Amygdala (tissue), 56 donors: Measurements from ENCODE around the gene RNF138.
"Not testable (repeated sequence)": the region's sequence is repeated elsewhere in the genome, so short reads cannot be mapped to it uniquely, and the experiment has no call there.

Experiments
- DNase-seq, 56 donors: peaks; one replicate each; lab custom pipeline; 2025; lab: John Stamatoyannopoulos, UW

RNF138 gene

GRCh38 chr18:32091724-32092421 is at the start of gene RNF138:
Gene RNF138 (plus strand): TSS chr18:32091874. CDS start chr18:32092777, 903 bp downstream.
- peak; percentile 23 to 98 (median 76) for DNase-seq

DNA sequence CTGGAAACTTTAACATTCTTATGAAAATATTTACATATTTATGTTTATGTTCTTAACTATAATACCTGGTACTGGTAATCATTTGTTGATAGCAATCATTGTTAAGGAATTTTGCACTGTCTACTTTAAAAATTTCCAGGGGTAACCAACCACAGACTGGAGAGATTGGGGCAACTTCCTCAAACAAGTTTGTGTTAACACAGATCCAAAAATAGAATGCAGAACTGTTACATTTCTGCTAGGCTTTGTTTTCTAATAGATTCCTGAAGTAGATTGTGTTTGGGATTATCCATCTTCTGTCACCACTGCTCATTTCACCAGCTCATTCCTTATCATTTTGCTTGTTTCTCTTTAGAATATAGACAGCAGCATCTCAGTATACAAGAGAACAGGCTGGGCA is 49.3 kb upstream of the RNF138 start:
- no peak for DNase-seq

DNA sequence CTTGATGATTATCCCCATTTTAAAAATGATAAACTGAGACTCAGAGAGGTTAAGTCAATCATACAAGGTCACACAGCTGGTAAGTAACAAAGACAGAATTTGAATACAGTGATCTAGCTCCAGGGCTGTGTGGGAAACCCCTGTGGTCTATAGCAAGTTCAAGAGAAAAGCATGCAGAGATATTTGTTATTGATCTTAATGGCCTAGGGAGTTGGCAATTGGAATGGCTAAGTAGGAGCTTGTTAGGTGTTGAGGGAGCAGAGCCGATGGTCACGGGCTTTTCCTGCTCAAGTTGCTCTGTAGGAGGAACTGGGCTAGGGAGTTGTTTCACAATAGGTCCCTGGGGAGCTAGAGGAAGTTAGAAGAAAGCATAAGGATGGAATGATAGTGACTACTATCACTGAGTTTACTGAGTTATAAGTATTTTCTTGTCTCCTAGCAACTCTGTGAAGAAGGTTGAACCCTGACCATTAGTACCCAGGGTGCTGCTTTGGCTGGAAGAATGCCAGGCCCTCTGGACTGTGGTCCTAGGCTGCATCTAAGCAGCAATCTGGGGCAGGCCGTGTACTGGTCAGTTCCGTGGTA is 43.1 kb upstream of the RNF138 start:
- peak in 6 of 56 donors; percentile 1 to 27 (median 2) for DNase-seq

GRCh38 chr18:32049393-32050171 is 42.1 kb upstream of the RNF138 start:
- DNase-seq: peak in 10 of 56 donors; percentile 1 to 39 (median 3)

GRCh38 chr18:32056613-32057358 is 34.9 kb upstream of the RNF138 start:
- no peak for DNase-seq

DNA sequence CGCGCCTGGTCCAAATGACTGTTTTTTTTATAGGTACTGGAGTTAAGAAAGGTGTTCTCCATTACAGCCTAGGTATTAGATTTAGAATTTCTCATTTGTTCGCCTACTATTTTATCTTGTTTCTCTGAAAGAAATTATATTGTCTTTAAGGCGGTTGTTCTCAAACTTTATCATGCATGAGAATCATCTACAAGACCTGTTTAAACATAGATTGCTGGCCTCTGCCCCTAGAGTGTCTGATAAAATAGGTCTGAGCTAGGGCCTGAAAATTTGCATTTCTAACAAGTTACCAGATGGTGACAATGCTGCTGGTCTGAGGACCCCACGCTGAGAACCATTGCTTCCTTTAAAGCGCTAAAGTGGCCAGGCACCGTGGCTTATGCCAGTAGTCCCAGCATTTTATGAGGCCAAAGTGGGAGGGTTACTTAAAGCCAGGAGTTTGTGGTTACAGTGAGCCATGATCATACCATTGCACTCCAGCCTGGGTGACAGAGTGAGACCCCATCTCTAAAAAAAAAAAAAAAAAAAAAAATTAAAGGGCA is 34.0 kb upstream of the RNF138 start:
- no peak for DNase-seq

DNA sequence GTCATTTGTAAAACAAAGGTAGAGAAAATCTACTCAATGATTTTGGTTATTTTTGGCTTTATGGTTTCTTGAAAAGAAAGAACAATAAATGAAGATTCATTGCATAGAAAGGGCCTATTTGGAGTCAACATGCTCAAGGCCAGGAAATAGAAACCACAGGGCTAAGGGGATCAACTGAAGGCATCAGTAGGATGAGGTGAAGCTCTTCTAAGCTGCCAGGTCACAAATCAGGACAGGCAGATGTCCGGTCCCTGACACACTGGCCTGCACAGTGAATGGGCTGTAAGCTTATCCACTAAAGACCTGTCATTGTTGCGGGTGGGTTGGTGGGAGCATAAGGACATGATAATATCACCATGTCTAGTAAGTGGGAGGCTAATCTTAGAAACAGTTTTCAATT is 31.6 kb upstream of the RNF138 start:
- DNase-seq: no peak

DNA sequence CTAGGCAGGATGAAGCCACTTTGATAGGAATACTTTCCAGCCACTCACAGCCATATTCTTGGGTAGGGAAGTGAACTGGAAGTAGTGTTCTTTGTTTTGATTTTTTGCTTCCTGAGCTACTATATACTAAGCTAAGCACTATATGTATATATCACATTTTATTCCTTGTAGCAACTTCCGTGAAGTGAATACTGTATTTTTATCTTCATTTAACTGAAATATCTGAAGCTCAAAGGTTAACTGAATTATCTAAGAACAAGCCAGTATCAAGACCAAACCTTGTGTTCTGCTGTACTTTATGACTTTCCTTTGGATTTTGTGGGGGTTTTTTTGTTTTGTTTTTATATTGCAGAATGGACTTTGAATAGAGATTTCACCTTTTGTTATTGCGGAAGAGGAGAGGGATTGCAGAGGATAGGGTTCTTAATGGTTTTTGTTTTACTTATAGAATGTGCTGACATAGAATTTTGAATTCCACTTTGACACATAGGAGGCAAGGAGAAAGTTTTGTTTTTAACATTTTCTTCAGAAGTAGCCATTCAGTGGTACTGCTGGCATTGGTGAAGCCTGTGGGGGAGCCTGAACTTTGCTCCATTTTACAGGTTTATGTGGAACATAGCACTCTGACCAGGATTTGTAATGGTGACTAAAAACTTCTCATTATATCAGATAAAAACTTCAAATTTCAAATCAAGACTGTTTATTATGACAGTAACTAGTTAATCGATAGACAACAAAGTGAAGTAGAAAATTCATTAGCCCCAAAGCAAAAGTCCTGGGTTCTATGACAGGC is 24.1 kb upstream of the RNF138 start:
- no peak for DNase-seq

- DNase-seq: no peak
Observed at GRCh38 chr18:32072321-32072720, 19.4 kb upstream of the RNF138 start.

- no peak for DNase-seq
Observed at GRCh38 chr18:32074206-32074605, 17.5 kb upstream of the RNF138 start.

GRCh38 chr18:32078845-32079244 is 12.8 kb upstream of the RNF138 start:
- no peak for DNase-seq

- DNase-seq: no peak
Observed at GRCh38 chr18:32081881-32082280, 9.8 kb upstream of the RNF138 start.

GRCh38 chr18:32083781-32084180 is 7.9 kb upstream of the RNF138 start:
- no peak for DNase-seq

- DNase-seq: no peak
Observed at GRCh38 chr18:32086881-32087280, 4.8 kb upstream of the RNF138 start.

DNA sequence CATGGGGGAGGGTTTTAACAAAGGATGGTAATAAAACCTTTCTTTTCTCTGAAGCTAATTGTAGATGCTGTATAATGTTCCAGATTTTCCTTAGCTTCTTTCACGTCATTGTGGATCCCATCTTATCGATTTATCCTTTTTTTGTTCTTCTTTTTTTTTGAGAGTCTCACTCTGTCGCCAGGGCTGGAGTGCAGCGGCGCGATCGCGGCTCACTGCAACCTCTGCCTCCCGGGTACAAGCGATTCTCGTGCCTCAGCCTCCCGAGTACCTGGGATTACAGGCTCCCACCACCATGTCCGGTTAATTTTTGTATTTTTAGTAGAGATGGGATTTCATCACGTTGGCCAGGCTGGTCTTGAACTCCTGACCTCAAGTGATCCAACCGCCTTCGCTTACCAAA is 843 bp upstream of the RNF138 start:
- not testable (repeated sequence) for DNase-seq

GRCh38 chr18:32091325-32091723 is 350 bp upstream of the RNF138 start:
- DNase-seq: no peak

- DNase-seq: peak; percentile 71 to 100 (median 98)
Observed at GRCh38 chr18:32092422-32093101, 888 bp downstream of the RNF138 start.

- DNase-seq: peak in 44 of 56 donors; percentile 8 to 68 (median 40)
Observed at GRCh38 chr18:32093102-32093511, 1.4 kb downstream of the RNF138 start.

GRCh38 chr18:32093523-32093922 is 1.8 kb downstream of the RNF138 start:
- no peak for DNase-seq
